Activated CD8-positive, alpha-beta memory T cell treated with anti-CD3 and anti-CD28 coated beads, Interleukin-2, amount 50 U/mL, for 24 hours (primary cell): ENCODE data around the gene PTPRK.

Source experiments
- DNase-seq: peaks from one replicate; pipeline ENCODE4 v3.0.0-alpha.2; 2020; ENCODE audit errors: extremely low read depth

Gene PTPRK

GRCh38 chr6:128071212-128071611 is 449.2 kb downstream of the PTPRK start:
- no peak for DNase-seq

DNA sequence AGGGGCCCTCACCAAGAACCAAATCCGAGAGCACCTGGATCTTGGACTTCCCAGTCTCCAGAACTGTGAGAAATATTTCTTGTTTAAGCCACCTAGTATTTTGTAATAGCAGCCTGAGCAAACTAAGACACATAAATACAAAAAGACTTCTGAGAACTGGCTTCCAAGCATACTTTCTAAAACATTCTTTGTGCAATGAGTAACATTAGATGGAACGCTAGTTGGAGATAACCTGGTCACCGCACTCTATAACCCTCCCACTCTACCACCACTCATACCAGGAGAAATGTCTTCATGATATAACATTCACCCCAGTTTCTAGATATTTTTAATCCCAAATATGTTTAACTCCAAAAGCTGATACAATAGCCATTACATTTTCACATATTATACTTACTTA is 450.0 kb downstream of the PTPRK start:
- no peak for DNase-seq

- no peak for DNase-seq
These were observed 451.2 kb downstream of the PTPRK start for GRCh38 chr6:128069188-128069587.

GRCh38 chr6:128068119-128068479 is 452.3 kb downstream of the PTPRK start:
- no peak for DNase-seq

DNA sequence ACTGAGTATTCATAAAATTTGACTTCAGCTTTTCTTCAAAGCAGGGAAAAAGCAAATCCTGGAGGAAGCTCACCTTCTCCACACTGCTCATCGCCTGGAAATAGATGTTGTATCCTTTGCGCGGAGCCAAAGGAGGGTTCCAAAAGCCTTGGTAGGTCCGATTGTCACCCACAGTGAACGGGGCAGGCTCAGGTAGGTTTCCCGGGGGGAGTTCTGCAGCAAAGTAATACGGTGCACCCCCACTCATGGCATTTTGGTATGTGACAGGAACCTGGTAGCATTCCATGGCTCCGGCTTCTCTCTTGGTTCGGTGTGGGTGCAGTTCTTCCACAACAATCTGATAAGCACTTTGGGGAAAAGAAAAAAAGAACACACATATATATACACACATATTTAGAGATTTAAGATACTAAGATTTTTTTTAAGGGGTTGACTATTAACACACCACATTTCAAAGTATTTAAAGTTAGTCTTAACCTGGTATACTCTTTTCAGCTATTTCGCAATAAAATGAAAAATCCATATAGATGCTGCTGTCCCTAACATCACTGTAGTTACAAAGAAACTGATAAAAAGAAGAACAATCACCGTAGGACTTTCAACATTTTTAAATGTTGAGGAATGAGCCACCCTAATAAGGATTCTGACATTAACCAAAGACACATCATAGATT is 452.8 kb downstream of the PTPRK start:
- no peak for DNase-seq

DNA sequence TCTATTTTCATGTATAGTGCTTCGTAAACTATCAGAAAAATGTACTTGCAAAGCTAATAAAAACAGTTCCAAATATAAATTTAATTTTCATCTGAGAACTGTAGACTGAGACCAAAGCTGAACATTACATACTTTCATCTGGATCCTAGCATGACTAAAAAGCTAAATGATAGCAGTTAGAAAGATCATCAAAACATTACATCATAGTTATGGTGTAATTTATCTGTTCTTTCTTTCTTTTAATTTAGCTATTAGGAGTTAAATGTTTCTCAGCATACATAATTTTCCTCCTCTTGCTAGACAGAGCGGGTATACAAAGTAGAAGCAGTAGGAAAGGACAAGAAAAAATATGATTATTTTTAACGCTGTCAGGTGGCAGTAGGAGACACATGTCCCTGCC is 455.3 kb downstream of the PTPRK start:
- DNase-seq: no peak

- no peak for DNase-seq
These were observed 455.9 kb downstream of the PTPRK start for GRCh38 chr6:128064540-128064895.

DNA sequence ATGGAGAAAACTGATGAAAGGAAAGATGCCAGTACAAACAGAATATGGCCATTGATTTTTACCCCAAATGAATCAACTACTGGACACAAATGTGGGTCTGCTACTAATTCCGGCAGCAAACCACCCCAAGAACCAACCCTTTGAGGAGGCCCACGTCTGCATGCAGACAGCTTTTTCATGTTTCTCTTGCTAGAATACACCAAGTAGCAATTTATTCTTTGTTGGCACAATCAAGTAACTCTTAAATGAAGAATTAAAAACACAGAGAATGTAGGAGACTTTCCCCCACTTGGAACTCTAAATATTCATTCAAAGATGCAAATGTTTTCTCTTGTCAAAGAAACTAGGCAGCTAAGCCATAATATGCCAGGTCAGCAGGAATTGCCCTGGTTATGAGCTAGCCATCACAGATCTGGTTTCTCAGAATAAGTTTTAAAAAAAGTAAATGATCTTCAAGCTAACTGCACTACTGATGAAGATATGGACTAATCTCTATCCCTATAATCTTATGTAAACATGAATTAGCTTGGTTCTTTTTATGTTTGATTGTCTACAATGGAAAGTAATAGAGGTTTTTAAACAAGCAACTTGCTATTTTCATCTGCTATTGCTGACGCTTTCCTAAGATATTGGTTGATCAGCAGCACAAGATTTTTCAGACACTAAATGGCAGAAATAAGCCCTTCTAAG is 456.4 kb downstream of the PTPRK start:
- DNase-seq: no peak

GRCh38 chr6:128062882-128063603 is 457.4 kb downstream of the PTPRK start:
- DNase-seq: no peak

- DNase-seq: no peak
These were observed 462.5 kb downstream of the PTPRK start for GRCh38 chr6:128057946-128058345.

- DNase-seq: no peak
These were observed 462.9 kb downstream of the PTPRK start for GRCh38 chr6:128057541-128057940.

DNA sequence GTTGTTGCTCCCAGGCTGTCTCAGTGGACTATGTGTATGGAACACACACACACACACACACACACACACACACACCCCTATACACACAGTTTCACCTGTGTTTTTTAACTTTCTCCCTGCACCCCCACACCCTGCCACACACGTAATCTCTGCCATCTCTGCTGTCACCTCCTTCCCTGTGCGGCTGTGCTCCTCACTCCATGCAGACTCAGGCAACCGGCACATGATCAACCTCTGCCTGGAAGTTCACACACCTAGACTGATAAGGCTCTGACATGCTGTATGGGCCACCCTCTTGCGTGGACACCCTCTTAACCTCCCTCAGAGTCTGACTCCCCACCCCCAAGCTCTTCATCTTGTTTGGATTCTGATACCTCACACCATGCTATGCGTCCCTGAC is 467.3 kb downstream of the PTPRK start:
- DNase-seq: no peak

DNA sequence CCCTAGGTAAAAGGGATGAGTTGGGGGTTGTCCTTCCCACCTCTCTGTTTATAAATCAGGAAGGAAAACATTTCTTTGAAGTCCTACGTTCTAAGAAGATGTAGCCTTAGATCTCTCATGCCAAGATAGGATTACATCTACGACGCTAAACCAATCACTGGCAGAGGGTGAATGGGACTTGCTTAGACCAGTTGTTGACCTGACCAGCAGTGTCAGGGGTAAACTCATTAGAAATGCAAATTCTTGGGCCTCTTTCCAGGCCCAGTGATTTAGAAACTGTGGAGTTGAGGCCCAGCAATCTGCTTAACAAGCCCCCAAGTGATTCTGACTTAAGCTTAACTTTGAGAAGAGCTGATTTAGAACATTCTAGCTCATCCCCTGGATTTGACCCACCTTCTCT is 472.4 kb downstream of the PTPRK start:
- no peak for DNase-seq

DNA sequence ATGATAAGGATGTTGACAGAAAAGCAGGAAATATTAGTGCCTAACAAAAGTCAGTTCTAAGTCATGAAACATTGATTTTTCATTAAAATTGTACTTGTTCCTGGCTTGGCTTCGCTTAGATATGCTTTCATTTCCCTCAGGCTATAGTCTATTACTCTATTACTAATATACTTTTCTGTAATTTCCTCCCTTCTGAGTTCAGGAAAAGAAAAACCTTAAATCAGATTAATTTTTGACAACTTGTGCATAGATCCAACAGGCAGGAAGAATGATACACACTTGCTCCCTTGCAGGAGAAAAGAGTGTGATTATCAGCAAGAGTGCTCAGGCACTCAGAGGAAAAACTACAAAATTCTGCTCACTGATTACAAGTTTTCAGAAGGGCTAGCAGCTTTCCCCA is 474.4 kb downstream of the PTPRK start:
- DNase-seq: no peak

DNA sequence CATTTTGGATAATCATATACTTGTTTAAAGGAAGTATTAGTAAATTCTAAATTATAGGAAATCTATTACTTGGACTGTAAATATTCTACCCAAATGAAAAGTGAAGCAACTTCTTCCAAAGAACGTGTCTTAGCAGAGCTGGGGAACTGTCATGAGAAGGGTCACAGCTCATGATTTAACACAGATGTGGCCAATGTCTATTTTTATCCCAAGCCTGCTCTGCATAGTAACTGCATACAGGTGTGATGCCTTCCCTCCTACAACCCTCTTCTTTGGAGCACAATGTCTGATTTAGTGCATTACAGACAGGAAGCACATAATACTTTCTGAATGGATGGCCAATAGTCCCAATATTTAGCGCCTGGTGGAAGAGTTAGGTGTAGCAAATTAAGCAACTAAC is 480.9 kb downstream of the PTPRK start:
- DNase-seq: no peak

DNA sequence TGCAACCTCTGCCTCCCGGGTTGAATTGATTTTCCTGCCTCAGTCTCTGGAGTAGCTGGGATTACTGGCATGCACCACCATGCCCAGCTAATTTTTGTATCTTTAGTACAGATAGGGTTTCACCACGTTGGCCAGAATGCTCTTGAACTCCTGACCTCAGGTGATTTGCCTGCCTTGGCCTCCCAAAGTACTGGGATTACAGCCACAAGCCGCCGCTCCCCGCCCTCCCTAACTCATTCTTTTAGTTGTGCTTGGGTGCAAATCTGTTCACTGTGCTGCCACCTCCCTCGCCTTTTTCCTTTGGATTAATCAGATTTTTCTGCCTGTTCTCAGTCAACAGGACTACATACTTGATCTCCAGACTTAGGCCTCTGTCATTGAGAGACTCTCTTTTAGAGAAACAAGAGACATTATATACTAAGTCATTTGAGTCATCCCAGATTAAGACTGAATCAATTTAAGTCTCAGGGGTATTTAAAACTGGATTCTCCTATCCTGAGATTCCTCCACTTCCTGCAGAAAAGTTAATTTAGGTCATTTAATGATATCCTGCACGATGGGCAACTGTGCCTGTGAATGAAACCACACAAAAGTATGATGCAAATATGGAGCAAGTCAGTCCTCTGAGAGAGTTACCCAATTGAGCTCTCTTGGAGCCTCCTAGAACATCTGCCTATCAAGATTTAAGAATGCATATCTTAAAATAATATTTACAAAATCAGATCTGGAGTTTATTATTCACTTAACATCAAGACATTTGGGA is 483.4 kb downstream of the PTPRK start:
- no peak for DNase-seq

GRCh38 chr6:128033156-128033555 is 487.2 kb downstream of the PTPRK start:
- DNase-seq: no peak

DNA sequence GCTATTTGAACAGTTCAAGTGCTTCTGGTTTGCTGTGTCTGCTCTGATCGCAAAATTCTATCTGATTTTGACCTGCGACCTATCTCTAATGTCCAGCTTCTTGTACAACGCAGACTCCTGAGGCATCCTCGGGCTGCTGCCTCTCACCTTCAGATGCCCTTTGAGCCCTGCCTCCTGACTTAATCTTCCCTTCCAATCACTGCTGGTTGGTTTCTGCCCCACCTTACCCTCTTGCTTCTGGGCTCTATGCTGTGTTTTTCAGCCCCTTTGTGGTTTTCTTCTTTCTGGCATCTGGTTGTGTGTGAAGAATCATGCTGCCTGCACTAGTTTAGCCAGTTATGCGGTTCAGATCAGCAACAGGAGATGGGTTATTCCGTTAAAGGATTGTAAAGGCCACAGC is 488.4 kb downstream of the PTPRK start:
- no peak for DNase-seq

GRCh38 chr6:128029826-128030225 is 490.6 kb downstream of the PTPRK start:
- DNase-seq: no peak

DNA sequence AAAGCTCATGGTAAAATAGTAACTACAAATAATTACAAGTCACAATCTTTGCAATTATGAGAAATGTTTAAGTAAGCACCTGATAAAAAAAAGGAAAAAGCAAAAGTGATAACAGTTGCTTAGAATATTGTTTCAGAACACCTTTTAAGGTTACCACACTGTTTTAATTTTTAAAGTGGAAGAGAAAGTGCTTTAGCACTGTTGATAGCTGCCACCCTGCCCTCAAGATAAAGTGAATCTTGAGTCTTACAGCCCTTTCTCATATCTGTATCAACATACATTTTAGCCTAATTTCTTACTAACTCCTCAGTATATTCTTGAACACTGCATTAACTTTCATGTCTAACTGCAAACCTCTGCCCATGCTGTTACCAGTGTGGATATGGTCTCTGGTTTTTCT is 492.2 kb downstream of the PTPRK start:
- no peak for DNase-seq

DNA sequence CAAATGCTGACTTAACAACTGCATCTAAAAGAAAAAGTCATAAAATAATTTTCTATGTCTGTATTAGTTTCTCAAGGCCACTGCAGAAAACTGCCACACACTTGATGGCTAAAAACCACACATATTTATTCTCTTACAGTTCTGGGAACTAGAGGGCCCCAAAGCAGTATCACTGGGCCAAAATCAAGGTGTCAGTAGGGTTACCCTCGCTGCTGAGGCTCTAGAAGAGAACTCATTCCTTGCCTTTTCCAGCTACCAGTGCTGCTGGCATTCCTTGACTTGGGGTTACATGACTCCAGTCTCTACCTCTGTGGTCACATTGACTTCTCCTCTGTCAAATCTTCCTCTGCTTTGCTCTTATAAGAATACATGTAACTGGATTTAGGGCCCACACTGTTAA is 494.9 kb downstream of the PTPRK start:
- DNase-seq: no peak

- DNase-seq: no peak
These were observed 495.4 kb downstream of the PTPRK start for GRCh38 chr6:128024969-128025368.

- DNase-seq: no peak
These were observed 496.4 kb downstream of the PTPRK start for GRCh38 chr6:128024046-128024445.
